ENCODE results near the gene ZNF625. TPM values are rescaled to one million over a fixed set of nuclear protein-coding genes. Genes with fewer than 3 reads are reported as not detected.

ZNF625 gene
- total RNA-seq, 1 donor from 2014 or later = 8.1 TPM

DNA sequence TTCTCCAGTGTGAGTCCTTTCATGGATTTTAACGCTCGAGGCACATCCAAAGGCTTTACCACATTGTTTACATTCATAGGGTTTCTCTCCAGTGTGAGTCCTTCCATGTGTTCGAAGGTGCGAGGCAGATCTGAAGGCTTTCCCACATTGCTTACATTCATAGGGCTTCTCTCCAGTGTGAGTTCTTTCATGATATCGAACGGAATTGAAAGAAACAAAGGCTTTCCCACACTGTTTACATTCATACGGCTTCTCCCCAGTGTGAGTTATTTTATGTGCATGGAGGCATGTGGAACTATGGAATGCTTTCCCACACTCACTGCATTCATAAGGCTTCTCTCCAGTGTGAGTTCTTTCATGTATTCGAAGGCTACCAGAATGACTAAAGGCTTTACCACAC lies 11.2 kb downstream of the ZNF625 start:
- intact Hi-C loops (cut with micrococcal nuclease) = no loop called here
- H3K4me1 Mint-ChIP-seq = peaks cover 11% of the 10 kb centered on the region
- DNase-seq (no peak), ATAC-seq (ENCODE audit: low read depth) (no peak)
- ChIA-PET POLR2A (interaction anchor here (0.6 kb wide), 1 partner anchor 240 kb away, joined by 3 read pairs; no protein-coding TSS in a partner anchor), CTCF (no interaction called here)
- H3K4me3 Mint-ChIP-seq = no peak overlapping the region
- H3K36me3 Mint-ChIP-seq (ENCODE audit: low read depth) = peaks cover 30% of the 10 kb centered on the region
- no peaks in the 10 kb centered on the region for H3K27me3 Mint-ChIP-seq
- H3K9me3 Mint-ChIP-seq = peaks cover 10% of the 10 kb centered on the region
- TF ChIP-seq, protein P1, sequence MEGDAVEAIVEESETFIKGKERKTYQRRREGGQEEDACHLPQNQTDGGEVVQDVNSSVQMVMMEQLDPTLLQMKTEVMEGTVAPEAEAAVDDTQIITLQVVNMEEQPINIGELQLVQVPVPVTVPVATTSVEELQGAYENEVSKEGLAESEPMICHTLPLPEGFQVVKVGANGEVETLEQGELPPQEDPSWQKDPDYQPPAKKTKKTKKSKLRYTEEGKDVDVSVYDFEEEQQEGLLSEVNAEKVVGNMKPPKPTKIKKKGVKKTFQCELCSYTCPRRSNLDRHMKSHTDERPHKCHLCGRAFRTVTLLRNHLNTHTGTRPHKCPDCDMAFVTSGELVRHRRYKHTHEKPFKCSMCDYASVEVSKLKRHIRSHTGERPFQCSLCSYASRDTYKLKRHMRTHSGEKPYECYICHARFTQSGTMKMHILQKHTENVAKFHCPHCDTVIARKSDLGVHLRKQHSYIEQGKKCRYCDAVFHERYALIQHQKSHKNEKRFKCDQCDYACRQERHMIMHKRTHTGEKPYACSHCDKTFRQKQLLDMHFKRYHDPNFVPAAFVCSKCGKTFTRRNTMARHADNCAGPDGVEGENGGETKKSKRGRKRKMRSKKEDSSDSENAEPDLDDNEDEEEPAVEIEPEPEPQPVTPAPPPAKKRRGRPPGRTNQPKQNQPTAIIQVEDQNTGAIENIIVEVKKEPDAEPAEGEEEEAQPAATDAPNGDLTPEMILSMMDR (IDR thresholded peaks at IDR 0.05) = no peak
- H3K27ac Mint-ChIP-seq = no peak overlapping the region

DNA sequence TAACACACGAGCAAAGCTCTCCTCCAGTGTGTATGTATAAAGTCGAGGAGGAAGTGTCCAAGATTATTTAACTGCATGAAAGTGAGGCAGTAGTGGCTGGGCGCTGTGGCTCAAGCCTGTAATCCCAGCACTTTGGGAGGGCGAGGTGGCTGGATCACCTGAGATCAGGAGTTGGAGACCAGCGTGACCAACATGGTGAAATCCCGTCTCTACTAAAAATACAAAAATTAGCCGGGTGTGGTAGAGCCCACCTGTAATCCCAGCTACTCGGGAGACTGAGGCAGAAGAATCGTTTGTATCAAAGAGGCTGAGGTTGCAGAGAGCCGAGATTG lies 15.2 kb downstream of the ZNF625 start:
- peaks cover 10% of the 10 kb centered on the region for H3K9me3 Mint-ChIP-seq
- no peak overlapping the region for H3K27ac Mint-ChIP-seq
- intact Hi-C loops (cut with micrococcal nuclease) = loop anchor here (1.0 to 5.0 kb wide), 6 partner anchors 21 to 344 kb away; partner anchors contain the start of genes ZNF136 and ZNF440
- no peak for ATAC-seq (ENCODE audit: low read depth)
- DNase-seq = no peak
- TF ChIP-seq, protein P1 (IDR thresholded peaks at IDR 0.05) = peak; percentile 1
- H3K4me3 Mint-ChIP-seq = peak overlapping the region; percentile 97
- H3K4me1 Mint-ChIP-seq = peaks cover 33% of the 10 kb centered on the region
- ChIA-PET CTCF (interaction anchor here (0.8 to 3.3 kb wide), 18 partner anchors 13 to 344 kb away, joined by 3 to 48 read pairs (median 6); partner anchors contain the start of genes ZNF491, ZNF625, ZNF700 and ZNF763), POLR2A (interaction anchor here (0.9 to 2.6 kb wide), 8 partner anchors 22 to 343 kb away, joined by 3 to 31 read pairs (median 10); partner anchors contain the start of genes ZNF136, ZNF442, ZNF491 and ZNF700)
- no peaks in the 10 kb centered on the region for H3K27me3 Mint-ChIP-seq
- H3K36me3 Mint-ChIP-seq (ENCODE audit: low read depth) = peaks cover 27% of the 10 kb centered on the region

DNA sequence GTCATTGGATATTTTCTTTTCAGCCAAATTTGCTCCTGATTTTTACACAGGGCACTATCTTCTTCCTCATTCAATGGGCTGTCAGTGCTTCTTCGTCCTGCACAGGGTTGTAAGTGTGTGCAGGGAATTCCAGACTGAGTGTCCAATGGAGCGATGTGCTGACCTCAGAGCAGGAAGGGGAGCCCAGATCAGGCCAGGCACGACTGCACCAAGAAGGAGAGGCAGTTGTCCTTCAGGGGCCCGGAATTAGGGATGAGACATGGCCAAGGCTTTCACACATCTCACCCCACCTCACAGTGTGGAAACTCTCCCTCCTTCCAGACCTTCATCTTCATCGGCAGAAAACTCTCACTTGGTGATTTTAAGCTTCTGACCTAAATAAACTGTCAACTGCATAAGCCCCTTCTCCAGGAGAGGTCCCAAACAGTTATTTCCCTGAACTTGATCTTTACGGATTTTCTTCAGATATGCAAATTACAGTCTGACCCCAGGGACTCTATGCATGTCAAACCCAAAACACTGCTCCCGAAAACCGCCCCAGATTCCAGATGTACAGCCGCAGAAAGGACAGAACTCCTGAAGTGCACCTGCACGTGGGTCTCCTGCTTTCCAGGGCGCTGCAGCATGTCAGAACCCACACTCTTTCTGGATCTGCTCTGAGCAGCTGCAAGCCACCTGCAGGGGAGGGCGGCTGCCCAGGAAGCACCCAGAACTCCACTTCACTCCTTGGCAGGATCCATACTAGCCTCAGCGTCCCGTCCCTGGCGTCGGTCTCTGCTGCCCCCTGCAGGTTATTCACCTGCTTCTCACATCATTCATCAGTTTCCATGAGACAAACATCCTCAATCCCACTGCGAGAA lies 15.8 kb downstream of the ZNF625 start:
- TF ChIP-seq, protein P1 (IDR thresholded peaks at IDR 0.05) = peak; percentile 90
- peaks cover 7% of the 10 kb centered on the region for H3K9me3 Mint-ChIP-seq
- DNase-seq (peak; percentile 71), ATAC-seq (ENCODE audit: low read depth) (peak; percentile 55)
- H3K4me1 Mint-ChIP-seq = peaks cover 33% of the 10 kb centered on the region
- POLR2A ChIA-PET = interaction anchor here (0.6 to 2.6 kb wide), 16 partner anchors 9 to 343 kb away, joined by 3 to 31 read pairs (median 8); partner anchors contain the start of genes ZNF136, ZNF433, ZNF442 and ZNF491
- H3K27me3 Mint-ChIP-seq = no peaks in the 10 kb centered on the region
- peak overlapping the region; percentile 97 for H3K4me3 Mint-ChIP-seq
- CTCF ChIA-PET = interaction anchor here (0.7 to 3.3 kb wide), 24 partner anchors 9 to 343 kb away, joined by 3 to 48 read pairs (median 3); partner anchors contain the start of genes ZNF491, ZNF625, ZNF700 and ZNF763
- peaks cover 21% of the 10 kb centered on the region for H3K36me3 Mint-ChIP-seq (ENCODE audit: low read depth)
- intact Hi-C loops (cut with micrococcal nuclease) = loop anchor here (1.0 to 5.0 kb wide), 10 partner anchors 22 to 440 kb away; partner anchors contain the start of genes ZNF136 and ZNF440
- peak overlapping the region; percentile 83 for H3K27ac Mint-ChIP-seq

DNA sequence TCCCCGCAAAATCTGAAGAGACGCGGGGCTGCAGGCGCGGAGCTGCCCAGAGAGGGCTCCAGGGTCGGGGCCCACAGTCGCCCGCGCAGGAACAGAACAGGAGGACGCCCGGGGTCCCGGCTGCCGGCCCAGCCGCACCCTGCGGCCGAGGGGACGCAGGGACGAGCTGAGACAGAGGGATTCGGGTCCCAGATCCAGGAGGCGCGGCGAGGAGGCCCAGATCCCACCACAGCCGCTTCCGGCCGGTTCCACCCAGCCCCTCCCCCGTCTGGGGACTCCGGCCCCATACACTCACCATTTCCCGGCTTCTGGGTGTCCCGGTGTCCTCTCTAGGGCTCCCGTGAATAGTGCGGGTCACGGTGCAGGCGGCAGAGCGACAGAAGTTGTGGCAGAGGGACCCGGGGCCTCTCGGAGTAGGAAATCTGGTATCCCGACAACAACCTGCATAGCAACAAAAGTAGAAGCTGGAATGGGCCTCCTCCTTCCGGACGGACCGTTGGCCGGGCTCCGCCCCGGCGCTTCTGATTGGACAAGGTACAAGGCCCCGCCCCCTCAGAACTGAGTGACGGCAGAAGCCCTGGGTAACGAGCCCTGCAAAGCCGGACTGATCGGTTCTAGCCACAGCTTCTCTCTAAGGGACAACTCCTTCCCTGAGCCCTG lies 16.5 kb downstream of the ZNF625 start, which contains the start of gene ZNF20:
Gene ZNF20, minus strand, starts transcription at position 466 of the 660 bp plus-strand sequence. Its CDS starts 168 bp downstream, at position 298.
- peak; percentile 96 for ATAC-seq (ENCODE audit: low read depth)
- POLR2A ChIA-PET = interaction anchor here (0.6 to 2.6 kb wide), 16 partner anchors 9 to 342 kb away, joined by 3 to 31 read pairs (median 8); partner anchors contain the start of genes ZNF136, ZNF433, ZNF442 and ZNF491

More for the DNA sequence above, 16.5 kb downstream of the ZNF625 start, which contains the start of gene ZNF20:
- TF ChIP-seq, protein P1 (IDR thresholded peaks at IDR 0.05) = no peak
- H3K27ac Mint-ChIP-seq = peak within 1 kb of the TSS; percentile 83
- intact Hi-C loops (cut with micrococcal nuclease) = loop anchor here (1.0 to 5.0 kb wide), 7 partner anchors 23 to 440 kb away; partner anchors contain the start of genes ZNF136 and ZNF440
- peak within 1 kb of the TSS; percentile 97 for H3K4me3 Mint-ChIP-seq
- H3K27me3 Mint-ChIP-seq = no peaks in the 10 kb centered on the region
- H3K4me1 Mint-ChIP-seq = peaks cover 33% of the 10 kb centered on the region
- peaks cover 20% of the 10 kb centered on the region for H3K36me3 Mint-ChIP-seq (ENCODE audit: low read depth)
- H3K9me3 Mint-ChIP-seq = no peaks in the 10 kb centered on the region
- DNase-seq = peak; percentile 85
- CTCF ChIA-PET = interaction anchor here (0.7 to 3.3 kb wide), 18 partner anchors 10 to 342 kb away, joined by 3 to 48 read pairs (median 4); partner anchors contain the start of genes ZNF491, ZNF700 and ZNF763
